H1 (cell line): ENCODE data around the gene UBE2E1.

Experiments
- BCL11A ChIP-seq, 2 experiments: IDR thresholded peaks; one replicate each; pipeline ENCODE4 v1.6.1; 2011; ENCODE audit warnings: low read depth in 2 of 2, low read length in 2 of 2, mild to moderate bottlenecking in 2 of 2
- CREB1 ChIP-seq: IDR thresholded peaks from 2 replicates; pipeline ENCODE4 v1.6.1; 2012; ENCODE audit warnings: inconsistent platforms
- EZH2 ChIP-seq: fragments of 200-600 bp; sonication (generic); IDR thresholded peaks from 2 replicates; pipeline ENCODE4 v1.7.1; 2012; ENCODE audit warnings: low read depth, mild to moderate bottlenecking, moderate library complexity, low read length, inconsistent platforms; ENCODE audit not compliant: severe bottlenecking
- PHF8 ChIP-seq: fragments of 200-600 bp; sonication (generic); conservative IDR thresholded peaks from 2 replicates; pipeline ENCODE4 v1.7.1; 2012; ENCODE audit warnings: low read depth, mild to moderate bottlenecking, inconsistent platforms, low read length, moderate library complexity
- POLR2A ChIP-seq, 2 experiments: IDR thresholded peaks; 1 replicate in 1 of 2; 2 replicates in 1 of 2; pipeline ENCODE4 v1.6.1; 2011; ENCODE audit warnings: low read depth in 2 of 2, low read length in 2 of 2, mild to moderate bottlenecking in 2 of 2; ENCODE audit errors: control extremely low read depth in 1 of 2
- SP1 ChIP-seq: IDR thresholded peaks from 2 replicates; pipeline ENCODE4 v1.6.1; 2011; ENCODE audit warnings: low read depth, low read length
- SRF ChIP-seq: IDR thresholded peaks from 2 replicates; pipeline ENCODE4 v1.6.1; 2011; ENCODE audit warnings: mild to moderate bottlenecking, low read depth, low read length, moderate library complexity
- TAF1 ChIP-seq: IDR thresholded peaks from 2 replicates; pipeline ENCODE4 v1.6.1; 2011; ENCODE audit warnings: mild to moderate bottlenecking, low read depth, low read length
- TBP ChIP-seq: IDR thresholded peaks from 2 replicates; pipeline ENCODE4 v1.6.1; 2011; ENCODE audit warnings: low read depth, low read length, improper control_type of control experiment
- TCF12 ChIP-seq: IDR thresholded peaks from 2 replicates; pipeline ENCODE4 v1.6.1; 2011; ENCODE audit warnings: low read depth, mild to moderate bottlenecking, low read length
- TF ChIP-seq, protein P1 (sequence below), 3 experiments: IDR thresholded peaks; 1 replicate in 2 of 3; 2 replicates in 1 of 3; pipeline versions ENCODE4 v1.5.1 to v1.6.1; 2011; ENCODE audit warnings: low read length in 3 of 3, mild to moderate bottlenecking in 3 of 3, inconsistent platforms in 2 of 3, low read depth in 1 of 3, moderate library complexity in 1 of 3; ENCODE audit not compliant: insufficient read depth in 1 of 3; ENCODE audit errors: control extremely low read depth in 1 of 3

- TF ChIP-seq TAF1: no peak
- no peak for TF ChIP-seq SRF
- no peak for TF ChIP-seq TCF12
- no peak for TF ChIP-seq PHF8
- TF ChIP-seq, protein P1, sequence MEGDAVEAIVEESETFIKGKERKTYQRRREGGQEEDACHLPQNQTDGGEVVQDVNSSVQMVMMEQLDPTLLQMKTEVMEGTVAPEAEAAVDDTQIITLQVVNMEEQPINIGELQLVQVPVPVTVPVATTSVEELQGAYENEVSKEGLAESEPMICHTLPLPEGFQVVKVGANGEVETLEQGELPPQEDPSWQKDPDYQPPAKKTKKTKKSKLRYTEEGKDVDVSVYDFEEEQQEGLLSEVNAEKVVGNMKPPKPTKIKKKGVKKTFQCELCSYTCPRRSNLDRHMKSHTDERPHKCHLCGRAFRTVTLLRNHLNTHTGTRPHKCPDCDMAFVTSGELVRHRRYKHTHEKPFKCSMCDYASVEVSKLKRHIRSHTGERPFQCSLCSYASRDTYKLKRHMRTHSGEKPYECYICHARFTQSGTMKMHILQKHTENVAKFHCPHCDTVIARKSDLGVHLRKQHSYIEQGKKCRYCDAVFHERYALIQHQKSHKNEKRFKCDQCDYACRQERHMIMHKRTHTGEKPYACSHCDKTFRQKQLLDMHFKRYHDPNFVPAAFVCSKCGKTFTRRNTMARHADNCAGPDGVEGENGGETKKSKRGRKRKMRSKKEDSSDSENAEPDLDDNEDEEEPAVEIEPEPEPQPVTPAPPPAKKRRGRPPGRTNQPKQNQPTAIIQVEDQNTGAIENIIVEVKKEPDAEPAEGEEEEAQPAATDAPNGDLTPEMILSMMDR (IDR thresholded peaks at IDR 0.05; ENCODE audit: control extremely low read depth in 1 of 3, insufficient read depth in 1 of 3, low read depth in 1 of 3, low read length in 3 of 3): no peak
- TF ChIP-seq CREB1: no peak
- TF ChIP-seq SP1: no peak
- no peak for TF ChIP-seq POLR2A (IDR thresholded peaks at IDR 0.05; ENCODE audit: control extremely low read depth in 1 of 2, low read depth in 2 of 2, low read length in 2 of 2)
- TF ChIP-seq TBP: no peak
- no peak for TF ChIP-seq BCL11A (IDR thresholded peaks at IDR 0.05; ENCODE audit: low read depth in 2 of 2, low read length in 2 of 2)
- TF ChIP-seq EZH2: no peak
Observed at GRCh38 chr3:23875113-23875725, 69.5 kb downstream of the UBE2E1 start.
